ENCODE measurements around the gene TBC1D22A. TPM values are rescaled to one million over a fixed set of nuclear protein-coding genes. Genes with fewer than 3 reads are reported as not detected.

The TBC1D22A gene
- total and polyA plus RNA-seq, 2 donors (not counting 3 experiments of a cell fraction or from before 2014, with no cell fraction given) = 26.1 to 32.4 TPM

GRCh38 chr22:47166033-47166404, 403.6 kb downstream of the TBC1D22A start:
- H3K4me1 ChIP-seq (ENCODE audit: control insufficient read depth, extremely low read depth, insufficient read depth, low read length) = peaks cover 16% of the 10 kb centered on the region
- no peaks in the 10 kb centered on the region for H3K9me3 ChIP-seq (replicated peaks; ENCODE audit: control insufficient read depth, insufficient read depth, low read length)
- H3K4me2 ChIP-seq (ENCODE audit: insufficient read depth, low read length) = no peak overlapping the region
- TF ChIP-seq CTCF (IDR thresholded peaks at IDR 0.05; ENCODE audit: extremely low read depth in 1 of 2, insufficient read depth in 1 of 2, low read depth in 1 of 2, low read length in 2 of 2) = no peak
- no peak for TF ChIP-seq POLR2AphosphoS5 (IDR thresholded peaks at IDR 0.05; ENCODE audit: insufficient read depth, low read depth, low read length)
- TF ChIP-seq MAX (IDR thresholded peaks at IDR 0.05; ENCODE audit: insufficient read depth, insufficient read length) = no peak
- TF ChIP-seq GATA2 (IDR thresholded peaks at IDR 0.05; ENCODE audit: insufficient read depth, insufficient read length, low read depth, low read length) = no peak
- TF ChIP-seq EZH2 (IDR thresholded peaks at IDR 0.05; ENCODE audit: borderline replicate concordance, low read depth, low read length, severe bottlenecking) = no peak
- TF ChIP-seq POLR2A (IDR thresholded peaks at IDR 0.05; ENCODE audit: low read depth, low read length) = no peak
- TF ChIP-seq FOS (IDR thresholded peaks at IDR 0.05; ENCODE audit: borderline replicate concordance, insufficient read depth, low read length) = no peak
- TF ChIP-seq MYC (IDR thresholded peaks at IDR 0.05; ENCODE audit: low read depth, low read length) = no peak
- TF ChIP-seq JUN (IDR thresholded peaks at IDR 0.05; ENCODE audit: borderline replicate concordance, insufficient read depth, insufficient read length, low read depth) = no peak
- no peaks in the 10 kb centered on the region for H3K9me1 ChIP-seq (replicated peaks; ENCODE audit: control insufficient read depth, extremely low read depth, insufficient read depth, low read length)
- intact Hi-C loops (cut with micrococcal nuclease) = no loop called here
- DNase-seq (ENCODE audit: low read depth, low spot score) (no peak), FAIRE-seq (no peak)
- H2AFZ ChIP-seq (ENCODE audit: low read depth, low read length) = no peak overlapping the region
- H3K27ac ChIP-seq (ENCODE audit: insufficient read depth, low read depth, low read length) = no peak overlapping the region
- dilution Hi-C loops (cut with MboI; ENCODE audit: extremely low pct_ligation_motif_present, low sequenced_read_pairs) = no loop called here
- H3K4me3 ChIP-seq (replicated peaks in 1 of 3; ENCODE audit: insufficient read depth in 1 of 3, low read depth in 1 of 3, low read length in 3 of 3) = no peak overlapping the region
- H3K79me2 ChIP-seq (ENCODE audit: control insufficient read depth, insufficient read depth, low read length) = no peaks in the 10 kb centered on the region
- BruUV-seq (replicated peaks) = no TSS peak
- H4K20me1 ChIP-seq (replicated peaks; ENCODE audit: control insufficient read depth, extremely low read depth, insufficient read depth, low read length) = no peaks in the 10 kb centered on the region
- no peaks in the 10 kb centered on the region for H3K27me3 ChIP-seq (ENCODE audit: control insufficient read depth in 2 of 2, insufficient read depth in 2 of 2, low read length in 2 of 2)
- no peaks in the 10 kb centered on the region for H3K36me3 ChIP-seq (ENCODE audit: control insufficient read depth in 2 of 2, extremely low read depth in 1 of 2, insufficient read depth in 2 of 2, low read length in 2 of 2)
- no peak overlapping the region for H3K9ac ChIP-seq (replicated peaks; ENCODE audit: extremely low read depth, insufficient read depth, low read length)
- POLR2A ChIA-PET = no interaction called here
- CTCF ChIA-PET = no interaction called here
